Peyer's patch (tissue), 4 donors: ENCODE results near the gene MRTFB.

ENCODE experiments used
- CTCF ChIP-seq, 6 experiments: fragments of 450-650 bp in 4 of 6; fragments of 200-600 bp in 2 of 6; sonication (generic) in 1 of 6; IDR thresholded peaks; one replicate each; pipeline ENCODE4 v1.5.1; 2017 to 2019; ENCODE audit warnings: antibody characterized with exemption in 6 of 6, mild to moderate bottlenecking in 3 of 6, moderate library complexity in 1 of 6
- POLR2A ChIP-seq, 2 donors: fragments of 450-650 bp; IDR thresholded peaks; one replicate each; pipeline ENCODE4 v1.5.1; 2017; ENCODE audit warnings: antibody characterized with exemption in 2 of 2, mild to moderate bottlenecking in 2 of 2, moderate library complexity in 2 of 2

GRCh38 chr16:14139872-14140271 is 68.8 kb downstream of the MRTFB start:
- TF ChIP-seq CTCF (IDR thresholded peaks at IDR 0.05) = no peak
- TF ChIP-seq POLR2A (IDR thresholded peaks at IDR 0.05) = no peak
